Natural killer cell (primary cell): ENCODE data around the gene GZMM. TPM values are rescaled to one million over a fixed set of nuclear protein-coding genes. Genes with fewer than 3 reads are reported as not detected.

ENCODE experiments used
- ATAC-seq, 3 donors: fragments of 150-1000 bp in 2 of 3; fragments of 200-7000 bp in 1 of 3; cut with Tn5 transposase; 1 replicate in 1 of 3; 2 replicates in 2 of 3; pipeline ENCODE4 v1.10.0; 2021; ENCODE audit warnings: mild to moderate bottlenecking in 2 of 3, moderate library complexity in 2 of 3
- DNase-seq, 2 donors: peaks; one replicate each; pipeline versions ENCODE4 v3.0.0 to v3.0.0-alpha.2; 2013 to 2021; ENCODE audit warnings: mixed read lengths in 1 of 2
- H3K27ac ChIP-seq: one replicate; pipeline ENCODE4 v1.5.1; 2013; ENCODE audit warnings: mild to moderate bottlenecking, low read length
- H3K27me3 ChIP-seq: one replicate; pipeline ENCODE4 v1.6.1; 2013; ENCODE audit warnings: low read length; ENCODE audit not compliant: control insufficient read depth, insufficient read depth
- H3K36me3 ChIP-seq: one replicate; pipeline ENCODE4 v1.6.1; 2013; ENCODE audit warnings: low read length; ENCODE audit not compliant: control insufficient read depth, insufficient read depth
- H3K4me1 ChIP-seq: one replicate; pipeline ENCODE4 v1.6.1; 2013; ENCODE audit warnings: low read length; ENCODE audit not compliant: control insufficient read depth, insufficient read depth
- H3K4me3 ChIP-seq: one replicate; pipeline ENCODE4 v1.5.1; 2013; ENCODE audit warnings: low read length
- H3K9me3 ChIP-seq: one replicate; pipeline ENCODE4 v1.6.1; 2013; ENCODE audit warnings: low read length; ENCODE audit not compliant: control insufficient read depth, insufficient read depth
- H3K27ac Mint-ChIP-seq, 2 donors: one replicate each; pipeline ENCODE4 v1.8.0; 2022; ENCODE audit warnings: mild to moderate bottlenecking in 2 of 2, mixed read lengths in 2 of 2, moderate library complexity in 1 of 2
- H3K27me3 Mint-ChIP-seq, 2 donors: one replicate each; pipeline ENCODE4 v1.8.0; 2022; ENCODE audit warnings: low read depth in 2 of 2, mixed read lengths in 2 of 2
- H3K36me3 Mint-ChIP-seq: one replicate; pipeline ENCODE4 v1.8.0; 2022; ENCODE audit warnings: mixed read lengths
- H3K4me1 Mint-ChIP-seq, 2 donors: one replicate each; pipeline ENCODE4 v1.8.0; 2022; ENCODE audit warnings: mixed read lengths in 2 of 2
- H3K4me3 Mint-ChIP-seq: one replicate; pipeline ENCODE4 v1.8.0; 2022; ENCODE audit warnings: mild to moderate bottlenecking, moderate library complexity, mixed read lengths
- H3K9me3 Mint-ChIP-seq, 2 donors: one replicate each; pipeline ENCODE4 v1.8.0; 2022; ENCODE audit warnings: mixed read lengths in 2 of 2
- CTCF ChIP-seq: fragments of 200-600 bp; IDR thresholded peaks from one replicate; pipeline ENCODE4 v1.8.0; 2022; ENCODE audit warnings: antibody characterized with exemption
- WGBS: methylation state at CpG from one replicate; pipeline ENCODE4 v1.1.7; 2013; ENCODE audit warnings: missing lambda C conversion rate; ENCODE audit not compliant: insufficient coverage; 5-methylcytosine and 5-hydroxymethylcytosine counted together
- intact Hi-C: fragments of 100-400 bp; cut with micrococcal nuclease; formaldehyde crosslinking; loops from one replicate; pipeline ENCODE4 v1.14.2; 2022
- total RNA-seq, 4 donors: library from RNA; stranded (reverse); fragments of 120-200 nt in 1 of 4; gene quantifications; one replicate each; pipeline versions ENCODE4 v1.2.3 to v1.2.4, GENCODE V29; 2013 to 2022

Gene GZMM
- total RNA-seq, 3 donors from 2014 or later (not counting 1 experiment from before 2014, with no cell fraction given): 186 to 286 (median 253) TPM

GRCh38 chr19:532561-533363, 11.1 kb upstream of the GZMM start:
- Mint-ChIP-seq H3K4me1 (peaks cover 12 to 18% of the 10 kb centered on the region in 2 donors), H3K4me3 (peak overlapping the region; percentile 89), H3K9me3 (no peaks in the 10 kb centered on the region), H3K36me3 (no peaks in the 10 kb centered on the region), H3K27me3 (no peaks in the 10 kb centered on the region), H3K27ac (peak overlapping the region; percentile 85 to 89)
- peaks cover 18% of the 10 kb centered on the region for H3K36me3 ChIP-seq
- H3K4me1 ChIP-seq: peaks cover 36% of the 10 kb centered on the region
- intact Hi-C loops: loop anchor here (2.0 to 5.0 kb wide), 2 partner anchors 22 to 40 kb away; partner anchors contain the start of gene BSG
- H3K27me3 ChIP-seq: no peaks in the 10 kb centered on the region
- peak; percentile 32 for TF ChIP-seq CTCF
- H3K27ac ChIP-seq: peak overlapping the region; percentile 70
- H3K9me3 ChIP-seq: no peaks in the 10 kb centered on the region
- peak in 2 of 3 donors; percentile 17 to 24 for ATAC-seq
- 1% methylated on average over 47 of the region's 47 CpGs for WGBS
- DNase-seq: peak in 1 of 2 donors; percentile 76
- peak overlapping the region; percentile 78 for H3K4me3 ChIP-seq

DNA sequence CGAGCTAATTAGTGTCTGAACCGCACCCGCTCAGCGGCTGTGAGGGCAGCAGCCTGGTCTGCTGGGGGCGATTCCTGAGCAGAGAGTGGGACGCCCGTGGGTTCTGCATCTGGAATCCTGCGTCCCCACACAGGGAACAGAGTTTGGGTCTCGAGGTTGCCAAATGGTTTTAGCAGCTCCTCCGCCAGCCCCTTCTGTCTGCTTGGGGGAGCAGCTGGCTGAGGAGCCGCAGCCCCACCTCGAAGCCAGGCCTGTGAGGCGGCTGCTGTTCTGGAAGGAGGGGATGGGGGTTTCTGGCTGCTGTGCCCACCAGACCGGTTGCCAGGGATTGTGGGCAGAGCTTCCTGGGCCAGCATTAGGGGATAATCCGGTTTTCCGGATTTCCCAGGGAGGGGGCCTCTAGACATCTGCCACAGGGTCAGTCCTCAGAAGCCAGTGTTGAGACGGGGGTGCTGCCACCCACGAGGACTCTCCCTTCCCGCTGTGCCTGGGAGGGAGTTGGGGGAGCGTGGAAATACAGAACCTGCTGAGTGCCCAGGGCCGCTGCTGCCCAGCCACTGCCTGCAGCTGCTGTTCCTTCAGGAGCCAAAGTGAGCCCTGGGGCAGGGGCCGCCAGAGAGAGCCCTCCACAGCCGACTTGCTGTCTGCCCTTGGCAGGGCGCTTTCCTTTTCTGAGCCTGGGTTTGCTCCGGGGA, 10.3 kb upstream of the GZMM start:
- Mint-ChIP-seq H3K9me3 (no peaks in the 10 kb centered on the region), H3K27ac (peak overlapping the region; percentile 85 to 89), H3K4me3 (peak overlapping the region; percentile 89), H3K4me1 (peaks cover 12 to 24% of the 10 kb centered on the region in 2 donors), H3K36me3 (no peaks in the 10 kb centered on the region), H3K27me3 (no peaks in the 10 kb centered on the region)
- no peak for TF ChIP-seq CTCF
- intact Hi-C loops: loop anchor here (2.0 to 5.0 kb wide), 2 partner anchors 23 to 39 kb away; partner anchors contain the start of gene BSG
- Histone ChIP-seq H3K4me1 (peaks cover 36% of the 10 kb centered on the region), H3K9me3 (no peaks in the 10 kb centered on the region), H3K27me3 (no peaks in the 10 kb centered on the region), H3K27ac (peak overlapping the region; percentile 70), H3K4me3 (peak overlapping the region; percentile 78), H3K36me3 (peaks cover 23% of the 10 kb centered on the region)
- ATAC-seq (no peak), DNase-seq (no peak)
- 60% methylated on average over 25 of the region's 25 CpGs for WGBS

- H3K27me3 Mint-ChIP-seq: no peaks in the 10 kb centered on the region
- H3K27ac Mint-ChIP-seq: peak overlapping the region in 1 of 2 donors; percentile 80
- Histone ChIP-seq H3K4me1 (peaks cover 36% of the 10 kb centered on the region), H3K9me3 (no peaks in the 10 kb centered on the region), H3K27ac (no peak overlapping the region), H3K4me3 (no peak overlapping the region), H3K36me3 (peaks cover 28% of the 10 kb centered on the region), H3K27me3 (no peaks in the 10 kb centered on the region)
- no peaks in the 10 kb centered on the region for H3K36me3 Mint-ChIP-seq
- no peaks in the 10 kb centered on the region for H3K9me3 Mint-ChIP-seq
- ATAC-seq (no peak), DNase-seq (no peak)
- H3K4me3 Mint-ChIP-seq: peak overlapping the region; percentile 89
- peaks cover 12 to 27% of the 10 kb centered on the region in 2 donors for H3K4me1 Mint-ChIP-seq
- 84% methylated on average over 14 of the region's 14 CpGs for WGBS
- intact Hi-C loops: loop anchor here (5.0 kb wide), 1 partner anchor 38 kb away; the partner anchor contains the start of gene BSG
- no peak for TF ChIP-seq CTCF
These were observed 9.8 kb upstream of the GZMM start for GRCh38 chr19:534088-534487.
